HG02798 (cell line): ENCODE measurements around the gene VPS13C.

Experiments
- ATAC-seq: cut with Tn5 transposase; IDR thresholded peaks from one replicate; pipeline ENCODE4 v1.9.1; 2021; ENCODE audit warnings: mild to moderate bottlenecking; ENCODE audit not compliant: unreplicated experiment, poor library complexity

The VPS13C gene

GRCh38 chr15:62060113-62060895 lies at the start of gene VPS13C:
Gene VPS13C (minus strand): TSS chr15:62060447. CDS start chr15:62060374, 73 bp downstream.
- peak; percentile 91 for ATAC-seq

DNA sequence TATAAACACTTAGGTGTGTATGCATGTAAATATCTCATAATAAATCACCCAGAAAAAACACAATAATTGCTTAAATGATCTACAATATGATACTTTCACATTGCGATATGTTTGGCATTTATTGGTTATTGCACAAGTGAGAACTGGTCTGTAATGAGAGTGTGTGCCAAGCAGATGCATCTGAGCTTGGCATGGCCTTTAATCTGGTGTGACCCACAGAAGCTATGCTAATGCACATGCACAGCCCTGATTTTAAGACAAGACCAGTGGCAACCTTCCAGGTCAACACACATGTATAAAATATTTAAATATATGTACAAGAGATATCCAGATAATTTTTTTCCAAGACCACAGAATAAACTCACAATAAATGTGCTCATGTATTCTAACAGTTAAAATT lies 49.2 kb upstream of the VPS13C start:
- ATAC-seq: no peak

- no peak for ATAC-seq
Observed at GRCh38 chr15:62108411-62108810, 48.2 kb upstream of the VPS13C start.

GRCh38 chr15:62107571-62108121 lies 47.4 kb upstream of the VPS13C start:
- ATAC-seq: no peak

DNA sequence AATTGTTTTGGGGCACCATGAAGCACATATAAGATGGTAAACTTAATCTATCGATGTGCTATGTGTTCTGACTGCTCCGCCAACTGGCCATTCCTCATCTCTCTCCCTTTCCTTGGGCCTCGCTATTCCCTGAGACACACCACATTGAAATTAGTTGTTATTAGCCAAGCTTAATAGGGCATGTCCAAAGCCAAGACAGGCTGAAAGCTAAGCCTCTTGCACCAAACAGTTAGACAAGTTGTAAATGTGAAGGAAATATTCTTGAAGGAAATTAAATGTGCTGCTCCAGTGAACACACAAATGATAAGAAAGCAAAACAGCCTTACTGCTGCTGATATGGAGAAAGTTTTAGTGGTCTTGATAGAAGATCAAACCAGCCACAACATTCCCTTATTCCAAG lies 45.8 kb upstream of the VPS13C start:
- no peak for ATAC-seq

- no peak for ATAC-seq
Observed at GRCh38 chr15:62105266-62105665, 45.0 kb upstream of the VPS13C start.

DNA sequence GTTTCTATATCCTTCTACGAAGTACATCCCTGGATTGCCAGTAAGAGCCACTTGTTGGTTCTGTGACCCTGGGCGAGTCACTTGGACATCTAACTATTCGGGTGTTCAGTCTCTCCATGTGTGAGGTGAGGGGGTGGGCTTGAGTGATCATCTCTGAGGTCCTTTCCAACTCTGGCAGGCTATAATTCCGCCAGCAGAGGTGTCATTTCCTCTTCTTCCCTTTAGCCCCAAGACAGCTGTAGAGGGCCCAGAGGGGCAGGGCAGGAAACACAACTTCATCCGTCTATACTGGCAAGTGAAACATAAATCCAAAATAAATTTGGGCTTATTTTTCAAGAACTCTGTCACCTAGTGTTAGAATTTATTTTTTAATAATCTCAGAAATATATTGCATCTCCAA lies 44.6 kb upstream of the VPS13C start:
- no peak for ATAC-seq

- ATAC-seq: no peak
Observed at GRCh38 chr15:62104401-62104800, 44.2 kb upstream of the VPS13C start.

GRCh38 chr15:62103431-62103830 lies 43.2 kb upstream of the VPS13C start:
- no peak for ATAC-seq

DNA sequence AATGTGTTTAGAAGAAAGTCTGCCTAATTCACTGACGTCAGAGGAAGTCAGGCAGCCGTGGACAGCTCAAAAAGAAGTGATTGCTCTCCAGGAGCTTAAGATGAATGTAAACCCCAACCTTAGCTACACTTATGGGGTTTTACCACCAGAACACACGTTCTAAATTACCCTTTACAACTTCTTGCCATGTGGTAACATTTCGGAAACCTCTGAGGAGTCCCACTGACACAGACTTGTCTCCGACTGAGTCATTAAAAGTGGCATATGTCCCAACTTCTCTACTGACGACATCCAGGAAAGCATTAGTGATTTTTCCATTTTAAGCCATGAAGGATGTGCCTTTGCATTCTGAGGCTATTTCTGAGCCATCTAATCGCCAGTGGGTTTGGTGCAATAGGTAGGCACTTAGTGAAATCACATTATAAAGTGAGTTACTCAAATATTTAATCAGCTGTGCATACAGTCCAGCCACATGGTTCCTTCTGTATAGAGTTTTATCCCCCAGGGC lies 38.9 kb upstream of the VPS13C start:
- ATAC-seq: no peak

- no peak for ATAC-seq
Observed at GRCh38 chr15:62094388-62094787, 34.1 kb upstream of the VPS13C start.

GRCh38 chr15:62093809-62094208 lies 33.6 kb upstream of the VPS13C start:
- no peak for ATAC-seq

DNA sequence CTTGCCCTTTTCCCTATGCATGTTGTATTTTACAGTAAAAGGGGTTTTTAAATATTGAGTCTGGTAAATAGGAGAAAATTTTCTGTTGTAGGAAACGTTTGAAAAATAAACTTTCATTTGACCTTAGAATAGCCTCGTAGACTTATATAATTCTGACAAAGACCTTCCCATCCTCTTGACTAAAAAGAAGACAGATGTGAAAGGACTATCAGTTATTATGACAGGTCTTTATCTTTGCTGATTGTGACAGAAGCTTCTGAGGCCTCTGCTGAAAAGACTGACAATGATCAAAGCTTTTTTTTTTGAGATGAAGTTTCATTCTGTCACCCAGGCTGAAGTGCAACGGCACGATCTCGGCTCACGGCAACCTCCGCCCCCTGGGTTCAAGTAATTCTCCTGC lies 30.7 kb upstream of the VPS13C start:
- ATAC-seq: no peak

DNA sequence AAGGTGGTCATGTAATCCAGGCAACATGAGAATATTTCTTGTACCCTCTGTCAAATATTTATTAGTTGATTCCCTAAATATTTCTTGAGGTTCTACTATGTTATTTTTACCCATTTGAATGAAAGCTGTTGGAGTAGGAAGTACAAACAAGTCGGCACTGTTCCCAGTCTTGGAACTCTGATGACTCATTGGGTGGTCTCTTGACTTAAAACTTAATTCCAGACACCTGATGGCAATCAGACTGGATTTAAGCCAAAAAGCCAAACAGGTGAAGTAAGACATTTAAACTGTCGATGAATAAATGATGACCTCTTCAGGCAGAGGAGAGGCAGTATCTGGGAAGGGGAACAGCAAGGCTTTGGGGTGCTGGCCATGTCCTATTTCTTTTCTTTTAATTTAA lies 29.4 kb upstream of the VPS13C start:
- no peak for ATAC-seq

DNA sequence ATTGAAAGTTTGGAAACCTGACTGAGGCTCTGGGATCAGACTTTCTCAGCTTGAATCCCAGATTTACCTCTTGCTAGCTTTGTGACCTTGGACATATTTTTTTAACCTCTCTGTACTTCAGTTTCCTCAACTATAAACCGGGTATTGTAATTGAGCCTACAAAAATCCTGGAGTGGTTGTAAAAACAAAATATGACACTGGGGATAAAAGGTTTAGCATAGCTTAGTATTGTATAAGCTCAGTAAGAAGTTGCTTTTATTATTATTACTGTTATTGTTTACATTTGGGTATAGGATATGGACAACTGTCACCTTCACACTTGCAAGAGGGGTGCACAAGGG lies 28.1 kb upstream of the VPS13C start:
- no peak for ATAC-seq

DNA sequence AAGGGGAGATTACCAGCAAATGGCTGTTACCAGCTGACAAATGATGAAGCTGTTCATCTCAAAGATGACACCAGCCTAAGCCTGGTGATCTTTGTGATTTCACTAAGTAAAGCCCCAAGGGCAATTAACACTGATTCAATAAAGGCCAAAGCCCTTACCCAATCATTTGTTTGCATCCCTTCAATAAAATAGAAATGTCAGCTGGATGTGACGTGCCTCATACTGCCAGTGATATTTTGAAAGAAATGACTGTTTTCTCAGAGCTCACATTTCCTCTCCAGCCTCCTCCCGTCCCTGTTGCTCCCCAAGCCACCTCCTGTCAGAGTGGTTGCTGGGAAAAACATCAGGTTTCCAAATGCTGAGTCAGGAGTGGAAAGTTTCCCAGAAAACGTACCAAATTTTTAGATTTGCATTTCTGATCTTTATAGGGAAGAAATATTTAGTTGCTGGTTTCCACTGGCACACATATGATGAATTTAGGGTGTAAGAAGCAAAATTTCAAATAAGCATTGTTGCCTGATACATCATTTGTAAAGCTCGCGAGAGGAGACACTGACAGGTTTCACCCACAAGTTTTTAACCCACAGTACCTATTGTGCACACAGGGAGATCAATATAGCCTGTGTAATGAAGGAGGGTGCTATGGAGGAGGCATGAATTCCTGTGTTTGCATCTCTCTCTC lies 27.6 kb upstream of the VPS13C start:
- no peak for ATAC-seq

DNA sequence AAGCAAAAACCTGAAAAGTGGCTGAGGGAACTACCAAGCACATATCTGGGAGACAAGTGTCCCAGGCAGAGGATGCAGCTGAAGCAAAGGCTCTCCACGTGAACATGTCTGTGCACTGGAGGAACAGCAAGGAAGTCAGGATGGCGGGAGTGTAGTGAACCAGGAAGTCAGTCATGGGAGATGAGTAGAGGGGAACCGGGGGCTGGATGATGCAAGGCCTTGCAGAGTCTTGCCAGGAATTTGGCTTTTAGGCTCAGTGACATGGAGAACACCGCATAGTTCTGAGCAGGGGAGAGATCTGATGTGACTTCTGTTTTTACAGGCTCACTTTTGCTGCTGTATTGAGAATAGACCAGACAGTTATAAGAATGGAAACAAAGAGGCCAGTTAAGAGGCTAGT lies 25.5 kb upstream of the VPS13C start:
- ATAC-seq: no peak

DNA sequence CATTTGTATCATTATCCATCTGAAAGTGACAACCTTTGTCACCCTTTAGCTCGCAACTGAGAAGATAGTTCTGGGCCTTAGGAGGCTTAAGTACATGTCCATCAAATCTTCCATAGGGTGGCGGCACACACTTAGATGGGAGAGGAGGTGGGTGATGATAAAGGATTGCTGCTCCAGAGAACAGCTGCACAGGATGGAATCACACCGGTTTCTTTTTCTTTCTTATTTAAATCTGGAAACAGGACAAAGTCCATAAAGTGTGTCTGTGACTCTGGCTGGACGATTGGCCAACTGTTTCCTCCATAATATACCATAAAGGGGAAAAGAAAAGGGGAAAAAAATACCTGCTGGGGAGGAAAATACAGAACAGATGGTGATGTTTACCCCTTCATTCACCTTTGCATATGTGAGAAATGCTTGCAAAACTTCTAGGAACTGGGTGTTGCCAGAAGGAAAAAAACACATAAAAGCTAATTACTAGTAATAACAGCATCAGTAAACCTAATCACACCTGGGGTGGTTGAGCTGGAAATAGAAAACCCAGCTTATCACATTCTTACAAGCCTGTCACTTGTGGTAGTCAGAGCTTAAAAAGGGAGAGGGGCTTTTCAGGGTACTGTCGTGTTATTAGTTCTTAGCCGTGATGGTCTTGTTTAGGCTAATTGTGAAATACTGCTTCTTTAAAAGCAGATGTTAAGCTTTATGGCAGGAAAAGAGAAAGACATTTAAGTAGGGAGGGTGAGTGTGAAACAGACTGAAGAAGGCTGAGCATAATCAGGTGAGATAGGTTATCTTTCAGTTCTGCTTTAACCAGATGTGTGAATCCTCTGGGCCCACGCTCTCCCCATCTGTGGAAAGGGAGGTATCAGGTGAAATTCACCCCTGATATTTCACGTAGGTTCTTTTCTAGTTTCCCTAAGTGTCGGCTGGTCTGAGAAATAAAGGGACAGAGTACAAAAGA lies 23.2 kb upstream of the VPS13C start:
- ATAC-seq: no peak

DNA sequence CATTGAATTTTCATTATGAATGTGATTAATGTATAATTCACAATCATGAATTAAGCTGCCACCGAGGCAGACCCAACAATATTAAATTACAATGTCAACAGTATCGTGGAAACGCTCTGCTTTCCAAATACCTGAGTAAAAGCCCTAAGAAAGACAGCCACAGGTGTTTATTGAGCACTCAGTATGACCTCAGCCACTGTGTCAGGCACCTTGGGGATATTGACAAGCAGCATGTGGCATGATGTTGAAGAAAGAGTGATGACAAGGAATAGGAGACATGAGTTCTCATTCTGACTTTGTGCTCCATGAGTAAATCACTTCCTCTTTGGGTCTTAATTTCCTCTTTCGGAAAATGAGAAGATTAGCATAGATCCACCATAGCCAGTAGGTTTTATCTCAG lies 19.3 kb upstream of the VPS13C start:
- no peak for ATAC-seq

DNA sequence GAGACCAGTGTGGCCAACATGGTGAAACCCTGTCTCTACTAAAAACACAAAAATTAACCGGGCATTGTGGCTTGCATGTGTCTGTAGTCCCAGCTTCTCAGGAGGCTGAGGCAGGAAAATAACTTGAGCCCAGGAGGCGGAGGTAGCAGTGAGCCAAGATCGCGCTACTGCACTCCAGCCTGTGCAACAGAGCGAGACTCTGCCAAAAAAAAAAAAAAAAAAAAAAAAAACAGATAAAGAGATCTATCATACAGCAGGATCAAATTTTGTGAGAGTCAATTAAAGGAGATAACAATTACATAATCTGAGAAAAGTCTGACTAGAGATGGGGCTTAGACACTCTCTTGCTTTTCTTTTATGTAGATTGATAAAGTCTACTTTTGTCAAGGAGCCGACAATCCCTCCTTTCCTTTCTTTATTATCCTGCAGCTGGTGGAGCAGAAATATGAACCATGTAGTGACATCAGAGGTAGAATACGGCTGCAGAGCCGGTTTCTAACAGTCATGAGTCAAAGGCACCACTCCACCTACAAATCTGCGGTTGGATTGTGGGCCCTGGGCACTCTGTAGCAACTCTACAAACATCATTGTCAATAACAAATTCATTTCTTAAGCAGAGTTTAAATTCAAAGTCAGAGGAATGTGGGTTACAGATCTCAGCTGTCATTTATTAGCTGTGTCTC lies 15.5 kb upstream of the VPS13C start:
- no peak for ATAC-seq
